A549 (cell line): Measurements from ENCODE around the gene HECTD2. TPM values are rescaled to one million over a fixed set of nuclear protein-coding genes. Genes with fewer than 3 reads are reported as not detected.

Experiments
- ATAC-seq, 2 experiments: fragments of 200-7000 bp in 1 of 2; fragments of >200 bp in 1 of 2; cut with Nextera tagmentation in 1 of 2; cut with Tn5 transposase in 1 of 2; 3 replicates each; pipeline versions ENCODE4 v1.8.0 to v1.9.1; 2018 to 2020; ENCODE audit warnings: mild to moderate bottlenecking in 1 of 2, moderate library complexity in 1 of 2
- CTCF ChIA-PET: fragments of 300-600 bp; sonication (Branson Sonifier 250); formaldehyde crosslinking; extraction: SDS; loops from one replicate; lab custom pipeline; 2021; ENCODE audit warnings: antibody characterized with exemption, inconsistent platforms; lab: Yijun Ruan, JAX
- POLR2A ChIA-PET: fragments of 350-600 bp; formaldehyde crosslinking; extraction: SDS; loops from one replicate; lab custom pipeline; 2021; ENCODE audit warnings: antibody characterized with exemption, inconsistent platforms; lab: Yijun Ruan, JAX
- DNase-seq, 2 experiments: peaks; one replicate each; pipeline versions ENCODE4 v3.0.0 to v3.0.0-alpha.2; 2011 to 2016; ENCODE audit warnings: low read depth in 1 of 2, low spot score in 1 of 2
- FAIRE-seq: peaks from 2 replicates; lab custom pipeline; 2011; peaks lifted over from hg19 to GRCh38; lab: Jason Lieb, UNC
- H3K27ac ChIP-seq, 2 experiments: fragments of >200 bp; sonication (Bioruptor Twin); formaldehyde crosslinking; 3 replicates each; pipeline ENCODE4 v1.5.1; 2016 to 2017
- H3K4me1 ChIP-seq: fragments of >200 bp; sonication (Bioruptor Twin); formaldehyde crosslinking; 3 replicates; pipeline ENCODE4 v1.6.1; 2016
- H3K4me2 ChIP-seq: fragments of >200 bp; sonication (Bioruptor Twin); formaldehyde crosslinking; 3 replicates; pipeline ENCODE4 v1.6.1; 2016
- H3K4me3 ChIP-seq: fragments of >200 bp; sonication (Bioruptor Twin); formaldehyde crosslinking; 3 replicates; pipeline ENCODE4 v1.5.1; 2016
- H3K9me3 ChIP-seq: fragments of >200 bp; sonication (Bioruptor Twin); formaldehyde crosslinking; 3 replicates; pipeline ENCODE4 v1.6.1; 2016
- CBX2 ChIP-seq: fragments of 200-600 bp; sonication (generic); IDR thresholded peaks from 2 replicates; pipeline ENCODE4 v1.6.1; 2016; ENCODE audit warnings: low read depth, mild to moderate bottlenecking, borderline replicate concordance
- CEBPB ChIP-seq, 2 experiments: fragments of >200 bp in 1 of 2; sonication (Bioruptor Twin) in 1 of 2; formaldehyde crosslinking in 1 of 2; IDR thresholded peaks; 2 replicates each; pipeline ENCODE4 v1.6.1; 2012 to 2016
- CHD2 ChIP-seq: fragments of 150-350 bp; IDR thresholded peaks from 2 replicates; pipeline ENCODE4 v1.6.1; 2014; ENCODE audit warnings: low read length; ENCODE audit not compliant: partially characterized antibody
- CTCF ChIP-seq: fragments of >200 bp; sonication (Bioruptor Twin); formaldehyde crosslinking; IDR thresholded peaks from 3 replicates; pipeline ENCODE4 v1.5.1; 2016
- EHF ChIP-seq: fragments of 250-450 bp; sonication (Bioruptor Pico); IDR thresholded peaks from 2 replicates; pipeline ENCODE4 v1.5.0; 2020; ENCODE audit warnings: mild to moderate bottlenecking
- EHMT2 ChIP-seq: fragments of 200-600 bp; sonication (generic); IDR thresholded peaks from 2 replicates; pipeline ENCODE4 v1.6.1; 2016; ENCODE audit warnings: antibody characterized with exemption, low read depth, mild to moderate bottlenecking, moderate library complexity
- ESRRA ChIP-seq: fragments of 150-350 bp; IDR thresholded peaks from 2 replicates; pipeline ENCODE4 v1.6.1; 2014; ENCODE audit warnings: mild to moderate bottlenecking, low read length, borderline replicate concordance
- FOSL2 ChIP-seq, 2 experiments: fragments of 450-650 bp in 1 of 2; fragments of >200 bp in 1 of 2; sonication (Bioruptor Twin) in 1 of 2; formaldehyde crosslinking; IDR thresholded peaks; 2 replicates each; pipeline versions ENCODE4 v1.5.0 to v1.6.1; 2016 to 2020; ENCODE audit warnings: mild to moderate bottlenecking in 1 of 2, moderate library complexity in 1 of 2
- GATA3 ChIP-seq: IDR thresholded peaks from 2 replicates; pipeline ENCODE4 v1.6.1; 2012; ENCODE audit warnings: borderline replicate concordance
- HDAC2 ChIP-seq: fragments of 200-600 bp; sonication (generic); IDR thresholded peaks from 2 replicates; pipeline ENCODE4 v1.6.1; 2016
- HEYL ChIP-seq: fragments of 250-450 bp; sonication (Bioruptor Pico); IDR thresholded peaks from 2 replicates; pipeline ENCODE4 v1.8.0; 2021; ENCODE audit warnings: mild to moderate bottlenecking, moderate library complexity
- HOXA7 ChIP-seq: fragments of 250-450 bp; sonication (Bioruptor Pico); IDR thresholded peaks from 2 replicates; pipeline ENCODE4 v1.5.0; 2020; ENCODE audit warnings: mild to moderate bottlenecking, moderate library complexity
- HOXB13 ChIP-seq: fragments of 250-450 bp; sonication (Bioruptor Pico); IDR thresholded peaks from 2 replicates; pipeline ENCODE4 v1.5.0; 2020; ENCODE audit warnings: low read depth, mild to moderate bottlenecking, moderate library complexity
- JUN ChIP-seq, 2 experiments: fragments of >200 bp; sonication (Bioruptor Twin); formaldehyde crosslinking; IDR thresholded peaks; 2 replicates in 1 of 2; 3 replicates in 1 of 2; pipeline ENCODE4 v1.6.1; 2016 to 2017
- JUNB ChIP-seq: fragments of >200 bp; sonication (Bioruptor Twin); formaldehyde crosslinking; IDR thresholded peaks from 2 replicates; pipeline ENCODE4 v1.6.1; 2016
- KDM1A ChIP-seq: fragments of 200-600 bp; sonication (generic); IDR thresholded peaks from 2 replicates; pipeline ENCODE4 v1.6.1; 2016; ENCODE audit warnings: low read depth, mild to moderate bottlenecking
- MAFK ChIP-seq: fragments of 450-650 bp; IDR thresholded peaks from 2 replicates; pipeline ENCODE4 v1.6.1; 2014; ENCODE audit not compliant: partially characterized antibody
- MAZ ChIP-seq: fragments of 150-350 bp; IDR thresholded peaks from 2 replicates; pipeline ENCODE4 v1.6.1; 2014; ENCODE audit warnings: antibody characterized with exemption, low read depth, low read length, borderline replicate concordance
- MYC ChIP-seq: IDR thresholded peaks from 2 replicates; pipeline ENCODE4 v1.6.1; 2012; ENCODE audit warnings: mild to moderate bottlenecking, inconsistent platforms, low read length, improper control_type of control experiment, borderline replicate concordance
- NFE2L2 ChIP-seq: fragments of 150-350 bp; conservative IDR thresholded peaks from 2 replicates; pipeline ENCODE4 v1.6.1; 2014; ENCODE audit warnings: low read length
- NPAS2 ChIP-seq: fragments of 250-450 bp; sonication (Bioruptor Pico); IDR thresholded peaks from 2 replicates; pipeline ENCODE4 v1.8.0; 2022; ENCODE audit warnings: mild to moderate bottlenecking, moderate library complexity, borderline replicate concordance
- PHF8 ChIP-seq: fragments of 200-600 bp; sonication (generic); IDR thresholded peaks from 2 replicates; pipeline ENCODE4 v1.6.1; 2016; ENCODE audit warnings: low read depth, mild to moderate bottlenecking, antibody characterized with exemption, moderate library complexity, borderline replicate concordance
- POLR2AphosphoS2 ChIP-seq: conservative IDR thresholded peaks from 2 replicates; pipeline ENCODE4 v1.6.1; 2012; ENCODE audit warnings: low read length, improper control_type of control experiment, inconsistent platforms
- RARB ChIP-seq: fragments of 250-450 bp; sonication (Bioruptor Pico); IDR thresholded peaks from 2 replicates; pipeline ENCODE4 v1.8.0; 2021; ENCODE audit warnings: mild to moderate bottlenecking, moderate library complexity
- SMC3 ChIP-seq: fragments of >200 bp; sonication (Bioruptor Twin); formaldehyde crosslinking; IDR thresholded peaks from 3 replicates; pipeline ENCODE4 v1.6.1; 2018; ENCODE audit warnings: inconsistent platforms
- SREBF2 ChIP-seq: fragments of 450-650 bp; IDR thresholded peaks from 2 replicates; pipeline ENCODE4 v1.6.1; 2014; ENCODE audit warnings: mild to moderate bottlenecking, moderate library complexity
- TFCP2L1 ChIP-seq: fragments of 250-450 bp; sonication (Bioruptor Pico); IDR thresholded peaks from 2 replicates; pipeline ENCODE4 v1.5.0; 2021; ENCODE audit warnings: mild to moderate bottlenecking
- USF2 ChIP-seq: fragments of 450-650 bp; IDR thresholded peaks from 2 replicates; pipeline ENCODE4 v1.6.1; 2014; ENCODE audit warnings: antibody characterized with exemption
- ZC3H11A ChIP-seq: fragments of 450-650 bp; IDR thresholded peaks from 2 replicates; pipeline ENCODE4 v1.6.1; 2014; ENCODE audit warnings: antibody characterized with exemption, mild to moderate bottlenecking
- ZFP36 ChIP-seq: fragments of 450-650 bp; IDR thresholded peaks from 2 replicates; pipeline ENCODE4 v1.6.1; 2014; ENCODE audit warnings: borderline replicate concordance; ENCODE audit not compliant: partially characterized antibody
- ZNF302 ChIP-seq: fragments of 250-450 bp; sonication (Bioruptor Pico); IDR thresholded peaks from 2 replicates; pipeline ENCODE4 v1.9.0; 2021; ENCODE audit warnings: inconsistent platforms, mild to moderate bottlenecking, moderate library complexity
- ZSCAN20 ChIP-seq: fragments of 250-450 bp; sonication (Bioruptor Pico); IDR thresholded peaks from 2 replicates; pipeline ENCODE4 v1.8.0; 2022; ENCODE audit warnings: mild to moderate bottlenecking, moderate library complexity
- WGBS: methylation state at CpG from one replicate; pipeline ENCODE4 v1.1.6; 2017; ENCODE audit errors: missing lambda C conversion rate; 5-methylcytosine and 5-hydroxymethylcytosine counted together
- polyA plus RNA-seq, 4 experiments: library from polyadenylated mRNA; depleted of rRNA in 3 of 4; stranded (reverse); fragments of >200 nt; fragmentation: RNase III in 1 of 4; extraction: RNeasy Plus Mini Kit Qiagen cat#74134 plus additional on column Dnase treatment in 1 of 4; gene quantifications; 2 replicates in 3 of 4; 3 replicates in 1 of 4; pipeline ENCODE4 v1.2.3, GENCODE V29; 2011 to 2017
- TF ChIP-seq, protein P1 (sequence below): fragments of 250-450 bp; sonication (Bioruptor Pico); IDR thresholded peaks from 2 replicates; pipeline ENCODE4 v1.5.0; 2021; ENCODE audit warnings: mild to moderate bottlenecking, moderate library complexity, borderline replicate concordance
- TF ChIP-seq, protein P2 (sequence below): IDR thresholded peaks from 2 replicates; pipeline ENCODE4 v1.6.1; 2012

The HECTD2 gene
- polyA plus RNA-seq, 2 of the 4 experiments (the other 2 are of a cell fraction), result 4.1 to 13.9 TPM

GRCh38 chr10:91418416-91418815, 8.3 kb downstream of the HECTD2 start:
- FAIRE-seq (no peak), DNase-seq (no peak), ATAC-seq (no peak)
- no peak overlapping the region for H3K27ac ChIP-seq
- 0 out of 3 replicates have a peak, but pooled peaks cover 2% of the 10 kb centered on the region for H3K4me1 ChIP-seq
- POLR2A ChIA-PET, result no interaction called here
- no peak overlapping the region for H3K4me3 ChIP-seq
- WGBS, result 86% methylated on average over 2 of the region's 2 CpGs
- no peaks in the 10 kb centered on the region for H3K9me3 ChIP-seq
- no peak overlapping the region for H3K4me2 ChIP-seq
- TF ChIP-seq JUN (IDR thresholded peaks at IDR 0.05), result no peak
- no peak for TF ChIP-seq CHD2
- TF ChIP-seq SREBF2, result no peak
- TF ChIP-seq CEBPB (IDR thresholded peaks at IDR 0.05), result no peak
- TF ChIP-seq, all 56 proteins: peak for 0
- CTCF ChIA-PET, result no interaction called here

- H3K4me2 ChIP-seq, result 0 out of 3 replicates have a peak overlapping the region, but pooled peaks have one; percentile 4
- ChIA-PET POLR2A (no interaction called here), CTCF (interaction anchor here (0.7 to 1.3 kb wide), 3 partner anchors 10 to 169 kb away, joined by 3 to 7 read pairs (median 3); partner anchors contain the start of gene HECTD2)
- FAIRE-seq, result no peak
- H3K9me3 ChIP-seq, result no peaks in the 10 kb centered on the region
- H3K4me3 ChIP-seq, result no peak overlapping the region
- H3K4me1 ChIP-seq, result 0 out of 3 replicates have a peak, but pooled peaks cover 2% of the 10 kb centered on the region
- WGBS, result 81% methylated on average over 2 of the region's 2 CpGs
- no peak for ATAC-seq
- H3K27ac ChIP-seq, result no peak overlapping the region
- no peak for DNase-seq
- TF ChIP-seq ZNF302 (CRISPR knock-in tag), result no peak
- no peak for TF ChIP-seq ZFP36
- TF ChIP-seq ESRRA, result no peak
- TF ChIP-seq KDM1A, result no peak
- TF ChIP-seq EHF (CRISPR knock-in tag), result no peak
- TF ChIP-seq HOXB13 (CRISPR knock-in tag), result no peak
- TF ChIP-seq NFE2L2, result no peak
- TF ChIP-seq, protein P1, sequence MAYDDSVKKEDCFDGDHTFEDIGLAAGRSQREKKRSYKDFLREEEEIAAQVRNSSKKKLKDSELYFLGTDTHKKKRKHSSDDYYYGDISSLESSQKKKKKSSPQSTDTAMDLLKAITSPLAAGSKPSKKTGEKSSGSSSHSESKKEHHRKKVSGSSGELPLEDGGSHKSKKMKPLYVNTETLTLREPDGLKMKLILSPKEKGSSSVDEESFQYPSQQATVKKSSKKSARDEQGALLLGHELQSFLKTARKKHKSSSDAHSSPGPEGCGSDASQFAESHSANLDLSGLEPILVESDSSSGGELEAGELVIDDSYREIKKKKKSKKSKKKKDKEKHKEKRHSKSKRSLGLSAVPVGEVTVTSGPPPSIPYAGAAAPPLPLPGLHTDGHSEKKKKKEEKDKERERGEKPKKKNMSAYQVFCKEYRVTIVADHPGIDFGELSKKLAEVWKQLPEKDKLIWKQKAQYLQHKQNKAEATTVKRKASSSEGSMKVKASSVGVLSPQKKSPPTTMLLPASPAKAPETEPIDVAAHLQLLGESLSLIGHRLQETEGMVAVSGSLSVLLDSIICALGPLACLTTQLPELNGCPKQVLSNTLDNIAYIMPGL (CRISPR knock-in tag), result no peak
- TF ChIP-seq ZC3H11A, result no peak
- TF ChIP-seq USF2, result no peak
- no peak for TF ChIP-seq NPAS2 (CRISPR knock-in tag)
- TF ChIP-seq MAFK, result no peak
- TF ChIP-seq SMC3, result no peak
- TF ChIP-seq RARB, result no peak
- TF ChIP-seq GATA3, result no peak
- TF ChIP-seq FOSL2 (IDR thresholded peaks at IDR 0.05), result no peak
- TF ChIP-seq FOSL2 (CRISPR knock-in tag; IDR thresholded peaks at IDR 0.05), result no peak
- no peak for TF ChIP-seq HOXA7 (CRISPR knock-in tag)
- TF ChIP-seq MAZ, result no peak
- TF ChIP-seq PHF8, result no peak
- TF ChIP-seq TFCP2L1 (CRISPR knock-in tag), result no peak
These were observed 10.7 kb downstream of the HECTD2 start for GRCh38 chr10:91420868-91421267.

GRCh38 chr10:91422915-91423314, 12.8 kb downstream of the HECTD2 start:
- H3K4me2 ChIP-seq, result no peak overlapping the region
- ChIA-PET POLR2A (no interaction called here), CTCF (interaction anchor here (1.0 to 1.1 kb wide), 2 partner anchors 13 to 665 kb away, joined by 3 to 4 read pairs; partner anchors contain the start of gene HECTD2)
- no peak overlapping the region for H3K27ac ChIP-seq
- H3K4me3 ChIP-seq, result no peak overlapping the region
- FAIRE-seq, result no peak
- no peak for ATAC-seq
- 94% methylated on average over 2 of the region's 2 CpGs for WGBS
- H3K4me1 ChIP-seq, result no peaks in the 10 kb centered on the region
- H3K9me3 ChIP-seq, result no peaks in the 10 kb centered on the region
- no peak for DNase-seq
- TF ChIP-seq EHMT2 (no peak), MYC (no peak), CTCF (no peak), HEYL (CRISPR knock-in tag) (no peak), ZSCAN20 (no peak), ZFP36 (no peak), ZC3H11A (no peak), POLR2AphosphoS2 (no peak), JUNB (no peak), JUN (IDR thresholded peaks at IDR 0.05) (no peak), CEBPB (IDR thresholded peaks at IDR 0.05) (no peak), CBX2 (no peak), HDAC2 (no peak), NPAS2 (CRISPR knock-in tag) (no peak)
- TF ChIP-seq, protein P2, sequence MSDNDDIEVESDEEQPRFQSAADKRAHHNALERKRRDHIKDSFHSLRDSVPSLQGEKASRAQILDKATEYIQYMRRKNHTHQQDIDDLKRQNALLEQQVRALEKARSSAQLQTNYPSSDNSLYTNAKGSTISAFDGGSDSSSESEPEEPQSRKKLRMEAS, result no peak
